ENCODE results near the gene WHAMM. TPM values are rescaled to one million over a fixed set of nuclear protein-coding genes. Genes with fewer than 3 reads are reported as not detected.

Gene WHAMM
- total RNA-seq, 2 experiments from 2014 or later, result 86.4 to 87.7 TPM

DNA sequence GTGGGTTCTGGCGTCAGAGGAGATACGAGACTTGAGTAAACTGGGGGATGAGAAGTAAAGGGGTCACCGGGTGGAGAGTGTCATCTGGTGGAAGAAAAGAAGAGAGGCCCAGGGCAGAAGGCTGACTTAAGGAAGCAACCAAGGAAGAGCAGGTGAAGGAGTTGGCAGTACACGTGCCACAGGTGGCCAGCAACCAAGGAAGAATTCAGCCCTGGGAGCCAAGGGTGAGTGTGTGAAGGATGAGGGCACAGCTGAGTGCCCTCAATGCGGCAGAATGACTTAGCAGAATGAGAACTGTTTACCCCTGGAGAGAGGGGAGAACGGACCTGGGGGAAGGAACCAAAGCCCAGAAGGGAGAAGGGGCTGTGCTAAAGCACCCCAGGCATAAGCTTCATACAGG, 71.3 kb downstream of the WHAMM start:
- no peak for DNase-seq
- ATAC-seq (ENCODE audit: poor library complexity), result no peak
- Mint-ChIP-seq H3K4me1 (ENCODE audit: low read depth) (no peaks in the 10 kb centered on the region), H3K27ac (no peak overlapping the region), H3K36me3 (ENCODE audit: low read depth) (no peaks in the 10 kb centered on the region), H3K27me3 (no peaks in the 10 kb centered on the region), H3K4me3 (no peak overlapping the region), H3K9me3 (no peaks in the 10 kb centered on the region)
- Histone ChIP-seq H3K9me3 (ENCODE audit: control insufficient read depth in 1 of 2, insufficient read depth in 1 of 2, low read length in 2 of 2) (no peaks in the 10 kb centered on the region), H3K27ac (ENCODE audit: low read depth in 1 of 2, low read length in 2 of 2) (no peak overlapping the region), H3K27me3 (ENCODE audit: control insufficient read depth in 1 of 2, insufficient read depth in 2 of 2, low read length in 2 of 2) (no peaks in the 10 kb centered on the region), H3K4me1 (ENCODE audit: insufficient read depth, low read length) (no peaks in the 10 kb centered on the region), H3K4me3 (ENCODE audit: low read length) (no peak overlapping the region), H3K36me3 (ENCODE audit: insufficient read depth, low read length) (no peaks in the 10 kb centered on the region)
- CTCF ChIA-PET, result interaction anchor here (0.5 kb wide), 1 partner anchor 239 kb away, joined by 3 read pairs; no protein-coding TSS in a partner anchor
- POLR2A ChIA-PET, result no interaction called here
- TF ChIP-seq, protein P1, sequence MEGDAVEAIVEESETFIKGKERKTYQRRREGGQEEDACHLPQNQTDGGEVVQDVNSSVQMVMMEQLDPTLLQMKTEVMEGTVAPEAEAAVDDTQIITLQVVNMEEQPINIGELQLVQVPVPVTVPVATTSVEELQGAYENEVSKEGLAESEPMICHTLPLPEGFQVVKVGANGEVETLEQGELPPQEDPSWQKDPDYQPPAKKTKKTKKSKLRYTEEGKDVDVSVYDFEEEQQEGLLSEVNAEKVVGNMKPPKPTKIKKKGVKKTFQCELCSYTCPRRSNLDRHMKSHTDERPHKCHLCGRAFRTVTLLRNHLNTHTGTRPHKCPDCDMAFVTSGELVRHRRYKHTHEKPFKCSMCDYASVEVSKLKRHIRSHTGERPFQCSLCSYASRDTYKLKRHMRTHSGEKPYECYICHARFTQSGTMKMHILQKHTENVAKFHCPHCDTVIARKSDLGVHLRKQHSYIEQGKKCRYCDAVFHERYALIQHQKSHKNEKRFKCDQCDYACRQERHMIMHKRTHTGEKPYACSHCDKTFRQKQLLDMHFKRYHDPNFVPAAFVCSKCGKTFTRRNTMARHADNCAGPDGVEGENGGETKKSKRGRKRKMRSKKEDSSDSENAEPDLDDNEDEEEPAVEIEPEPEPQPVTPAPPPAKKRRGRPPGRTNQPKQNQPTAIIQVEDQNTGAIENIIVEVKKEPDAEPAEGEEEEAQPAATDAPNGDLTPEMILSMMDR (IDR thresholded peaks at IDR 0.05), result no peak
- intact Hi-C loops (cut with DNase I, micrococcal nuclease), result no loop called here

DNA sequence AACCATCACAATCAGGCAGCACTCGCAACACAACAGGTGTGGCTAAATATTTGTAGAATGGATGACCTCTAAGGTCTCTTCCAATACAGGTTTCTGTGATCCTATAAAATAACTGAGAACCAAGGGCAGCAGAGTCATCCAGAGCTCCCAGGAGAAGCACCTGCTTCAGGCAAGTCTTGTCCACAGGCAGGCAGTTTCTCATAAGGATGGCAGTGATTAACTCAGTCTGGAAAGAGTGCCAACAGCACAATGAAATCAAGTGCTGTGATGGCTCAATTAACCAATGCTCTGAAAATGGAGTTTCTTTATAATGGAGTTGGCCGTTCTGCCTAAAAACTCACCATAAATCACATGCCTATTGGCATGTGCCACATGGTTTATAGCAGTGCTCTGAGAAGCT, 72.3 kb downstream of the WHAMM start:
- POLR2A ChIA-PET, result no interaction called here
- H3K4me1 Mint-ChIP-seq (ENCODE audit: low read depth), result no peaks in the 10 kb centered on the region
- no peak for DNase-seq

DNA sequence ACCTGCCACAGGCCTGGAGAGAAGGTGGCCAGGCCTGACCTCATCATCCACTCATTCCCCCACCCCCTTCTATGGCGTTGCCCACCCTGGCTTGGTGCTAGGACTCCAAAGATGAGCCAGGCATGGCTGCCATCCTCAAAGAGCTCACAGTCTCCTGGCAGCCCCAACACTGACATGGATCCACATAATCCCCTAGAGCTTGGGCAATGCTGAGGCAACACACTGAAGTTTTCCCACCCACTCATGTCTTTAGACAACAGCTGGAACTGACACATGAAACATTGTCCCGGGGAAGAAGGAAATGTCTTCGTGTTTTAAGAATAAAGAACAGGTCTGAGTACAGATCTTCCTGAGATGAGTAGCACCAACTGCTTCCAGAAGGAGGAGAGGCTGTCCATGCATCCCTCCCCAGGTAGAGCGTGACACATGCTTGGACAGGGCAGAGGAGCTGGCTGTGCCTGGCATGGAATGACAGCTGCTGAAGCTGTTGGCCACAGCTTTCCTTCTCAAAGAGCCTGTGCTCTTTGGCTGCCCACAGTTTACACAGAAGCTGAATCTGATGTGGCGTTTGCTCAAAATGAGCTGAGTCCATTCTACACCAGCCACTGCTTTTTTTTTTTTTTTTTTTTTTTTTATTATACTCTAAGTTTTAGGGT, 73.0 kb downstream of the WHAMM start:
- H3K36me3 Mint-ChIP-seq (ENCODE audit: low read depth), result no peaks in the 10 kb centered on the region
- H3K27ac Mint-ChIP-seq, result no peak overlapping the region
- no peaks in the 10 kb centered on the region for H3K27me3 Mint-ChIP-seq
- Histone ChIP-seq H3K27ac (ENCODE audit: low read depth in 1 of 2, low read length in 2 of 2) (no peak overlapping the region), H3K9me3 (ENCODE audit: control insufficient read depth in 1 of 2, insufficient read depth in 1 of 2, low read length in 2 of 2) (no peaks in the 10 kb centered on the region), H3K4me3 (ENCODE audit: low read length) (no peak overlapping the region), H3K27me3 (ENCODE audit: control insufficient read depth in 1 of 2, insufficient read depth in 2 of 2, low read length in 2 of 2) (no peaks in the 10 kb centered on the region), H3K36me3 (ENCODE audit: insufficient read depth, low read length) (no peaks in the 10 kb centered on the region), H3K4me1 (ENCODE audit: insufficient read depth, low read length) (no peaks in the 10 kb centered on the region)
- no peak overlapping the region for H3K4me3 Mint-ChIP-seq
- ATAC-seq (ENCODE audit: poor library complexity) (no peak), DNase-seq (no peak)
- ChIA-PET CTCF (no interaction called here), POLR2A (no interaction called here)
- intact Hi-C loops (cut with DNase I, micrococcal nuclease), result no loop called here
- no peaks in the 10 kb centered on the region for H3K9me3 Mint-ChIP-seq
- TF ChIP-seq, protein P1 (IDR thresholded peaks at IDR 0.05), result no peak
- H3K4me1 Mint-ChIP-seq (ENCODE audit: low read depth), result no peaks in the 10 kb centered on the region

More for the DNA sequence above, 72.3 kb downstream of the WHAMM start:
- intact Hi-C loops (cut with DNase I, micrococcal nuclease), result no loop called here
- TF ChIP-seq, protein P1 (IDR thresholded peaks at IDR 0.05), result no peak
- Mint-ChIP-seq H3K36me3 (ENCODE audit: low read depth) (no peaks in the 10 kb centered on the region), H3K27me3 (no peaks in the 10 kb centered on the region), H3K4me3 (no peak overlapping the region), H3K27ac (no peak overlapping the region), H3K9me3 (no peaks in the 10 kb centered on the region)
- CTCF ChIA-PET, result no interaction called here
- Histone ChIP-seq H3K27ac (ENCODE audit: low read depth in 1 of 2, low read length in 2 of 2) (no peak overlapping the region), H3K27me3 (ENCODE audit: control insufficient read depth in 1 of 2, insufficient read depth in 2 of 2, low read length in 2 of 2) (no peaks in the 10 kb centered on the region), H3K36me3 (ENCODE audit: insufficient read depth, low read length) (no peaks in the 10 kb centered on the region), H3K4me3 (ENCODE audit: low read length) (no peak overlapping the region), H3K9me3 (ENCODE audit: control insufficient read depth in 1 of 2, insufficient read depth in 1 of 2, low read length in 2 of 2) (no peaks in the 10 kb centered on the region), H3K4me1 (ENCODE audit: insufficient read depth, low read length) (no peaks in the 10 kb centered on the region)
- no peak for ATAC-seq (ENCODE audit: poor library complexity)

Other genes starting within 250 kb of the WHAMM start
- gene CPEB1, start 162.3 kb upstream of the WHAMM start, total RNA-seq, result under 1 TPM; 0.19 to 0.61 TPM
- under 1 TPM; 0.25 to 0.98 TPM for gene AP3B2, start 99.8 kb upstream of the WHAMM start, total RNA-seq
- gene FSD2, start 3.6 kb upstream of the WHAMM start, total RNA-seq, result not detected
- gene HOMER2, start 143.1 kb downstream of the WHAMM start, total RNA-seq, result 1 to 10 TPM in 1 of 2 experiments, under 1 TPM in 1; 0.85 to 1.6 TPM
- 10 to 100 TPM; 25.5 to 26.5 TPM for gene RAMAC, start 176.6 kb downstream of the WHAMM start, total RNA-seq
- gene C15orf40, start 202.0 kb downstream of the WHAMM start, total RNA-seq, result 10 to 100 TPM in 1 of 2 experiments, 1 to 10 TPM in 1; 7.4 to 11.0 TPM

Measured in CD4-positive, alpha-beta T cell (primary cell).